RWPE1 (cell line): ENCODE measurements around the gene MEGF8.

Source experiments
- CTCF ChIA-PET: fragments of 350-600 bp; sonication (Branson Sonifier 250); formaldehyde crosslinking; extraction: SDS; loops from one replicate; lab custom pipeline; 2021; lab: Yijun Ruan, JAX
- POLR2A ChIA-PET: fragments of 400-600 bp; formaldehyde crosslinking; extraction: SDS; loops from one replicate; lab custom pipeline; 2020; ENCODE audit warnings: antibody characterized with exemption; ENCODE audit not compliant: low non-redundant PET; lab: Yijun Ruan, JAX
- DNase-seq: peaks from one replicate; pipeline ENCODE4 v3.0.0; 2012; ENCODE audit warnings: low spot score
- H3K27ac ChIP-seq: fragments of 450-650 bp; 2 replicates; pipeline ENCODE4 v1.5.1; 2017
- CTCF ChIP-seq: fragments of 450-650 bp; conservative IDR thresholded peaks from 2 replicates; pipeline ENCODE4 v1.5.1; 2017; ENCODE audit warnings: low read depth, mild to moderate bottlenecking

Gene MEGF8

GRCh38 chr19:42286349-42287016 lies 39.0 kb upstream of the MEGF8 start:
- peak overlapping the region; percentile 100 for H3K27ac ChIP-seq
- CTCF ChIA-PET: interaction anchor here (1.2 kb wide), 1 partner anchor 152 kb away, joined by 3 read pairs; no protein-coding TSS in a partner anchor
- POLR2A ChIA-PET: no interaction called here
- TF ChIP-seq CTCF: no peak
- no peak for DNase-seq

- ChIA-PET CTCF (no interaction called here), POLR2A (interaction anchor here (1.1 kb wide), 1 partner anchor 9 kb away, joined by 3 read pairs; no protein-coding TSS in a partner anchor)
- H3K27ac ChIP-seq: peak overlapping the region; percentile 100
Measured at GRCh38 chr19:42287017-42287826, 38.2 kb upstream of the MEGF8 start.

GRCh38 chr19:42287827-42288107 lies 37.7 kb upstream of the MEGF8 start:
- ChIA-PET CTCF (interaction anchor here (1.1 kb wide), 1 partner anchor 10 kb away, joined by 3 read pairs; no protein-coding TSS in a partner anchor), POLR2A (interaction anchor here (1.1 kb wide), 1 partner anchor 9 kb away, joined by 3 read pairs; no protein-coding TSS in a partner anchor)
- H3K27ac ChIP-seq: peak overlapping the region; percentile 100
- TF ChIP-seq CTCF: no peak
- no peak for DNase-seq

More at GRCh38 chr19:42287017-42287826, 38.2 kb upstream of the MEGF8 start:
- DNase-seq: no peak
- TF ChIP-seq CTCF: no peak

- DNase-seq: no peak
- ChIA-PET POLR2A (interaction anchor here (1.1 kb wide), 1 partner anchor 8 kb away, joined by 3 read pairs; no protein-coding TSS in a partner anchor), CTCF (interaction anchor here (0.7 to 1.1 kb wide), 2 partner anchors 11 to 25 kb away, joined by 3 to 5 read pairs; partner anchors contain the start of gene TMEM145)
- peak overlapping the region; percentile 100 for H3K27ac ChIP-seq
- no peak for TF ChIP-seq CTCF
Measured at GRCh38 chr19:42288387-42288786, 37.0 kb upstream of the MEGF8 start.

GRCh38 chr19:42288881-42289555 lies 36.4 kb upstream of the MEGF8 start:
- peak overlapping the region; percentile 100 for H3K27ac ChIP-seq
- no peak for TF ChIP-seq CTCF
- ChIA-PET CTCF (interaction anchor here (0.7 to 1.6 kb wide), 3 partner anchors 11 to 33 kb away, joined by 3 to 5 read pairs (median 3); partner anchors contain the start of gene TMEM145), POLR2A (no interaction called here)
- DNase-seq: no peak

- no peak for DNase-seq
- ChIA-PET CTCF (interaction anchor here (1.6 kb wide), 1 partner anchor 32 kb away, joined by 3 read pairs; no protein-coding TSS in a partner anchor), POLR2A (no interaction called here)
- peak overlapping the region; percentile 100 for H3K27ac ChIP-seq
- TF ChIP-seq CTCF: no peak
Measured at GRCh38 chr19:42289556-42290041, 35.8 kb upstream of the MEGF8 start.
